HepG2 (cell line): Measurements from ENCODE around the gene ABCA3. TPM values are rescaled to one million over a fixed set of nuclear protein-coding genes. Genes with fewer than 3 reads are reported as not detected.

Experiments used
- ARID2 ChIP-seq: sonication (generic); formaldehyde crosslinking; IDR thresholded peaks from 2 replicates; pipeline ENCODE4 v1.8.1; 2022; ENCODE audit warnings: mild to moderate bottlenecking, missing genetic modification reagents, borderline replicate concordance
- BORCS8-MEF2B ChIP-seq: sonication (generic); formaldehyde crosslinking; IDR thresholded peaks from 2 replicates; pipeline ENCODE4 v1.8.0; 2022; ENCODE audit warnings: mild to moderate bottlenecking, missing genetic modification reagents
- CEBPG ChIP-seq: IDR thresholded peaks from 2 replicates; pipeline ENCODE4 v1.6.1; 2016
- JARID2 ChIP-seq: sonication (generic); formaldehyde crosslinking; IDR thresholded peaks from 2 replicates; pipeline ENCODE4 v1.8.1; 2023; ENCODE audit warnings: missing genetic modification reagents, inconsistent platforms; ENCODE audit not compliant: insufficient replicate concordance
- JUND ChIP-seq: sonication (generic); formaldehyde crosslinking; IDR thresholded peaks from 2 replicates; pipeline ENCODE4 v1.8.0; 2022; ENCODE audit warnings: mild to moderate bottlenecking, missing genetic modification reagents
- MXD3 ChIP-seq: IDR thresholded peaks from 2 replicates; pipeline ENCODE4 v1.6.1; 2016; ENCODE audit warnings: mild to moderate bottlenecking, missing biosample characterization, missing genetic modification reagents
- REPIN1 ChIP-seq: sonication (generic); formaldehyde crosslinking; IDR thresholded peaks from 2 replicates; pipeline ENCODE4 v1.8.0; 2022; ENCODE audit warnings: missing genetic modification reagents, low read depth, mild to moderate bottlenecking, borderline replicate concordance
- TBX2 ChIP-seq: sonication (generic); formaldehyde crosslinking; IDR thresholded peaks from 2 replicates; pipeline ENCODE4 v1.5.0; 2020; ENCODE audit warnings: missing genetic modification reagents, mild to moderate bottlenecking, borderline replicate concordance
- TBX3 ChIP-seq: fragments of 450-650 bp; IDR thresholded peaks from 2 replicates; pipeline ENCODE4 v1.6.1; 2017; ENCODE audit warnings: antibody characterized with exemption, mild to moderate bottlenecking, inconsistent platforms, borderline replicate concordance
- TP53 ChIP-seq: sonication (generic); formaldehyde crosslinking; conservative IDR thresholded peaks from 2 replicates; pipeline ENCODE4 v1.4.0; 2020; ENCODE audit warnings: missing genetic modification reagents
- ZKSCAN5 ChIP-seq: sonication (generic); formaldehyde crosslinking; IDR thresholded peaks from 2 replicates; pipeline ENCODE4 v1.5.1; 2020; ENCODE audit warnings: mild to moderate bottlenecking, missing genetic modification reagents
- ZMYM4 ChIP-seq: sonication (generic); formaldehyde crosslinking; IDR thresholded peaks from 2 replicates; pipeline ENCODE4 v1.8.1; 2023; ENCODE audit warnings: mild to moderate bottlenecking, missing genetic modification reagents
- ZNF138 ChIP-seq: sonication (generic); formaldehyde crosslinking; IDR thresholded peaks from 2 replicates; pipeline ENCODE4 v1.5.0; 2020; ENCODE audit warnings: mild to moderate bottlenecking, low read depth, missing genetic modification reagents
- ZNF510 ChIP-seq: sonication (generic); formaldehyde crosslinking; IDR thresholded peaks from 2 replicates; pipeline ENCODE4 v1.4.0; 2020; ENCODE audit warnings: low read depth, mild to moderate bottlenecking, missing genetic modification reagents
- ZNF580 ChIP-seq: IDR thresholded peaks from 2 replicates; pipeline ENCODE4 v1.6.1; 2016; ENCODE audit warnings: low read depth, borderline replicate concordance
- ZNF605 ChIP-seq: sonication (generic); formaldehyde crosslinking; IDR thresholded peaks from 2 replicates; pipeline ENCODE4 v1.8.0; 2022; ENCODE audit warnings: mild to moderate bottlenecking, missing genetic modification reagents
- polyA plus RNA-seq, 8 experiments: library from polyadenylated mRNA; depleted of rRNA in 3 of 8; stranded (reverse) in 7 of 8; unstranded in 1 of 8; fragments of >200 nt; fragmentation: Illumina TruSeq in 4 of 8; extraction: Trizol in 4 of 8; gene quantifications; 2 replicates each; pipeline versions ENCODE4 v1.2.1 to v1.2.3, GENCODE V29; 2011 to 2016; ENCODE audit warnings: low read depth in 4 of 8, missing spikeins in 1 of 8, mixed read lengths in 1 of 8; ENCODE audit not compliant: insufficient read depth in 1 of 8
- total RNA-seq, 5 experiments: library from RNA; depleted of rRNA; stranded (reverse); fragments of >200 nt; fragmentation: Illumina TruSeq; extraction: Trizol; gene quantifications; 2 replicates each; pipeline ENCODE4 v1.2.3, GENCODE V29; 2016; ENCODE audit warnings: low read depth in 1 of 5
- TF ChIP-seq, protein P1 (sequence below): sonication (generic); formaldehyde crosslinking; IDR thresholded peaks from 2 replicates; pipeline ENCODE4 v1.5.1; 2020; ENCODE audit warnings: missing genetic modification reagents, mild to moderate bottlenecking, borderline replicate concordance
- TF ChIP-seq, protein P2 (sequence below), 2 experiments: fragments of 450-650 bp in 1 of 2; sonication (generic) in 1 of 2; formaldehyde crosslinking in 1 of 2; IDR thresholded peaks; 2 replicates each; pipeline versions ENCODE4 v1.6.1 to v1.8.0; 2016 to 2022; ENCODE audit warnings: antibody characterized with exemption in 1 of 2, mild to moderate bottlenecking in 1 of 2, missing genetic modification reagents in 1 of 2

The ABCA3 gene
- total and polyA plus RNA-seq, 2 of the 13 experiments (the other 11 are each of a cell fraction or from before 2014, with no cell fraction given), result 0.60 to 1.5 TPM

DNA sequence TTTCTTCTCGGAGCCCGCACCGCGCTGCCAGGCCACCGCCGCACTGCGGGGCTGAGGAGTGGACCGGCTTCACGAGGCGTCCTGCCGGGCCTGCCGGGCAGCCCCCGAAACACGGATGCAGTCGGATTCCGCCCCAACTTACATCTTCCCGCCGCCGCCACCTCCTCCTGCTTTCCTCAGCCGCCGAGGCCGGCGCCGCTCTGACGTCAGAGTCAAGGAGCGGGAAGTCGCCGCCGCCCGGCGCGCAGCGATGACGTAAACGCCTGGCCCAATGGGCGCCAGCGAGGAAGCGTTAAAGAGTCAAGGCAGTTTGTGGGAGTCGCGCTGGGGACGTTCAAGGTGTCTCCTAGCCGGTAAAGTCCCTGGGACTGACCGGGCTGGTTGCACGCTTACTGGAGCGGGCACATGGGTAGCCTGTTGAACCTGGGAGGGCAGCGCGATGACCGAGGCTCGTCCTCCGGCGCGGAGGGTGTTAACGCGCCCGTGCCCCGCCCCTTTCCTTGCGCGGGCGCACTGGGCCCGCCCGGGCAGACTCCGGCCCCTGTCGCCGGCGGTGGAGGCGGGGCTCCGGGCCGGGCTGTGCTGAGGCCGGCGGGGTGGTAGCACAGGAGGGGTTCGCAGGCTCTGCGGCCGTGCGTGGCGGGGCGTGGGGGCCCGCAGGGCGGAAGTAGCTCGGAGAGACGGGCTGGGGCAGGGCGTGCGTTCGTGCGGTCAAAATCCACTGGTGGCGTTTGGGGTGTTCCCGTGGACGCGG lies 72.4 kb downstream of the ABCA3 start, which contains the start of gene RNPS1 (continued):
- TF ChIP-seq, protein P1, sequence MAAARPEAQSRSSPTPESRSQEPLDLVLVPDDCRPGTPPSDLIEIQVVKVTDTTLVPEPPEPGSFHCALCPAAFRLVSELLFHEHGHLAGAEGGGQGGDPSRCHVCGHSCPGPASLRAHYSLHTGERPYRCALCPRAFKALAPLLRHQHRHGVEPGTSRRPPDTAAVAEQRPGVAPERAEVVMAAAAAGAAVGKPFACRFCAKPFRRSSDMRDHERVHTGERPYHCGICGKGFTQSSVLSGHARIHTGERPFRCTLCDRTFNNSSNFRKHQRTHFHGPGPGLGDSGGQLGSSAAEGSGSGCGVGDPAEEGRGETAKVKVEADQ (CRISPR knock-in tag), result peak; percentile 53; the same call in 1 of the 2 replicates
- TF ChIP-seq TBX3, result peak; percentile 84
- peak; percentile 64 for TF ChIP-seq CEBPG (CRISPR knock-in tag)
- peak; percentile 75; the same call in 1 of the 2 replicates for TF ChIP-seq ZNF580 (CRISPR knock-in tag)
- no peak for TF ChIP-seq JARID2 (CRISPR knock-in tag)
- TF ChIP-seq JUND (CRISPR knock-in tag), result peak; percentile 56
- peak; percentile 70 for TF ChIP-seq ZNF138 (CRISPR knock-in tag)
- TF ChIP-seq, protein P2, sequence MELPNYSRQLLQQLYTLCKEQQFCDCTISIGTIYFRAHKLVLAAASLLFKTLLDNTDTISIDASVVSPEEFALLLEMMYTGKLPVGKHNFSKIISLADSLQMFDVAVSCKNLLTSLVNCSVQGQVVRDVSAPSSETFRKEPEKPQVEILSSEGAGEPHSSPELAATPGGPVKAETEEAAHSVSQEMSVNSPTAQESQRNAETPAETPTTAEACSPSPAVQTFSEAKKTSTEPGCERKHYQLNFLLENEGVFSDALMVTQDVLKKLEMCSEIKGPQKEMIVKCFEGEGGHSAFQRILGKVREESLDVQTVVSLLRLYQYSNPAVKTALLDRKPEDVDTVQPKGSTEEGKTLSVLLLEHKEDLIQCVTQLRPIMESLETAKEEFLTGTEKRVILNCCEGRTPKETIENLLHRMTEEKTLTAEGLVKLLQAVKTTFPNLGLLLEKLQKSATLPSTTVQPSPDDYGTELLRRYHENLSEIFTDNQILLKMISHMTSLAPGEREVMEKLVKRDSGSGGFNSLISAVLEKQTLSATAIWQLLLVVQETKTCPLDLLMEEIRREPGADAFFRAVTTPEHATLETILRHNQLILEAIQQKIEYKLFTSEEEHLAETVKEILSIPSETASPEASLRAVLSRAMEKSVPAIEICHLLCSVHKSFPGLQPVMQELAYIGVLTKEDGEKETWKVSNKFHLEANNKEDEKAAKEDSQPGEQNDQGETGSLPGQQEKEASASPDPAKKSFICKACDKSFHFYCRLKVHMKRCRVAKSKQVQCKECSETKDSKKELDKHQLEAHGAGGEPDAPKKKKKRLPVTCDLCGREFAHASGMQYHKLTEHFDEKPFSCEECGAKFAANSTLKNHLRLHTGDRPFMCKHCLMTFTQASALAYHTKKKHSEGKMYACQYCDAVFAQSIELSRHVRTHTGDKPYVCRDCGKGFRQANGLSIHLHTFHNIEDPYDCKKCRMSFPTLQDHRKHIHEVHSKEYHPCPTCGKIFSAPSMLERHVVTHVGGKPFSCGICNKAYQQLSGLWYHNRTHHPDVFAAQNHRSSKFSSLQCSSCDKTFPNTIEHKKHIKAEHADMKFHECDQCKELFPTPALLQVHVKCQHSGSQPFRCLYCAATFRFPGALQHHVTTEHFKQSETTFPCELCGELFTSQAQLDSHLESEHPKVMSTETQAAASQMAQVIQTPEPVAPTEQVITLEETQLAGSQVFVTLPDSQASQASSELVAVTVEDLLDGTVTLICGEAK (IDR thresholded peaks at IDR 0.05), result no peak
- TF ChIP-seq, protein P2 (CRISPR knock-in tag; IDR thresholded peaks at IDR 0.05), result peak; percentile 2; the same call in 1 of the 2 replicates
- peak; percentile 96 for TF ChIP-seq ZMYM4
- TF ChIP-seq TP53, result 0 out of 2 replicates have a peak, but pooled peaks have one; percentile 22
- peak; percentile 81 for TF ChIP-seq BORCS8-MEF2B (CRISPR knock-in tag)
- 0 out of 2 replicates have a peak, but pooled peaks have one; percentile 17 for TF ChIP-seq ZKSCAN5 (CRISPR knock-in tag)
- peak; percentile 77 for TF ChIP-seq TBX2 (CRISPR knock-in tag)
- peak; percentile 77; the same call in 1 of the 2 replicates for TF ChIP-seq ARID2 (CRISPR knock-in tag)
- peak; percentile 83 for TF ChIP-seq ZNF605 (CRISPR knock-in tag)
- TF ChIP-seq REPIN1 (CRISPR knock-in tag), result peak; percentile 83
- TF ChIP-seq MXD3 (CRISPR knock-in tag), result peak; percentile 65; the same call in 1 of the 2 replicates
- peak; percentile 81; the same call in 1 of the 2 replicates for TF ChIP-seq ZNF510 (CRISPR knock-in tag)
